ENCODE measurements around the gene STAT5B. TPM values are rescaled to one million over a fixed set of nuclear protein-coding genes. Genes with fewer than 3 reads are reported as not detected.

STAT5B gene
- total and polyA plus RNA-seq, 11 donors: 13.0 to 51.9 (median 31.4) TPM

GRCh38 chr17:42179911-42180410 lies 96.2 kb downstream of the STAT5B start:
- WGBS, 4 donors: 9 to 14% (median 13%) methylated on average over 20 of the region's 20 CpGs
- Histone ChIP-seq H3K36me3 (no peaks in the 10 kb centered on the region), H3K27me3 (peaks cover 0 to 28% (median 14%) of the 10 kb centered on the region in 9 donors), H3K4me1 (peaks cover 0 to 40% (median 27%) of the 10 kb centered on the region in 12 donors), H3K4me3 (peak overlapping the region in 3 of 12 donors; percentile 47 to 52 (median 48)), H3K27ac (no peak overlapping the region), H3K9me3 (no peaks in the 10 kb centered on the region)
- TF ChIP-seq POLR2A (IDR thresholded peaks at IDR 0.05): no peak
- TF ChIP-seq CTCF (IDR thresholded peaks at IDR 0.05): no peak
- ATAC-seq: peak in 2 of 4 donors; percentile 9 to 22
- intact Hi-C loops (cut with DNase I): loop anchor here in 6 of 10 donors (2.0 to 10.0 kb wide), 8 partner anchors 58 to 352 kb away; partner anchors contain the start of genes HSPB9 (in 1 of the 6), KAT2A (in 1 of the 6) and STAT5B (in 1 of the 6)
- peak in 3 of 5 donors; percentile 49 to 68 (median 56) for DNase-seq

- Histone ChIP-seq H3K9me3 (no peaks in the 10 kb centered on the region), H3K4me3 (no peak overlapping the region), H3K36me3 (no peaks in the 10 kb centered on the region), H3K27me3 (peaks cover 0 to 28% (median 14%) of the 10 kb centered on the region in 9 donors), H3K4me1 (peaks cover 0 to 34% (median 22%) of the 10 kb centered on the region in 12 donors), H3K27ac (no peak overlapping the region)
- TF ChIP-seq POLR2A (IDR thresholded peaks at IDR 0.05) (no peak), CTCF (IDR thresholded peaks at IDR 0.05) (no peak)
- DNase-seq (no peak), ATAC-seq (no peak)
- 24 to 41% (median 30%) methylated on average over 1 of the region's 1 CpG for WGBS, 4 donors
- intact Hi-C loops (cut with DNase I): no loop called here
Observed at GRCh38 chr17:42179335-42179734, 96.9 kb downstream of the STAT5B start.

- no peaks in the 10 kb centered on the region for H3K36me3 ChIP-seq
- TF ChIP-seq CTCF (IDR thresholded peaks at IDR 0.05): no peak
- TF ChIP-seq POLR2A (IDR thresholded peaks at IDR 0.05): no peak
- no peak overlapping the region for H3K27ac ChIP-seq
- H3K4me3 ChIP-seq: no peak overlapping the region
- no peak for DNase-seq
- intact Hi-C loops (cut with DNase I): no loop called here
- 30 to 40% (median 33%) methylated on average over 3 to 14 of the region's 14 CpGs for WGBS, 4 donors
- H3K4me1 ChIP-seq: peaks cover 0 to 31% (median 20%) of the 10 kb centered on the region in 12 donors
- no peak for ATAC-seq
- H3K27me3 ChIP-seq: peaks cover 0 to 28% (median 14%) of the 10 kb centered on the region in 9 donors
- H3K9me3 ChIP-seq: no peaks in the 10 kb centered on the region
Observed at GRCh38 chr17:42178817-42179216, 97.4 kb downstream of the STAT5B start.

- no peaks in the 10 kb centered on the region for H3K9me3 ChIP-seq
- peaks cover 0 to 28% (median 14%) of the 10 kb centered on the region in 9 donors for H3K27me3 ChIP-seq
- no peak overlapping the region for H3K27ac ChIP-seq
- WGBS, 4 donors: 70 to 90% (median 85%) methylated on average over 2 of the region's 2 CpGs
- ATAC-seq (no peak), DNase-seq (no peak)
- no peak for TF ChIP-seq POLR2A (IDR thresholded peaks at IDR 0.05)
- TF ChIP-seq CTCF (IDR thresholded peaks at IDR 0.05): no peak
- H3K4me1 ChIP-seq: peaks cover 0 to 22% (median 13%) of the 10 kb centered on the region in 12 donors
- no peak overlapping the region for H3K4me3 ChIP-seq
- H3K36me3 ChIP-seq: no peaks in the 10 kb centered on the region
- intact Hi-C loops (cut with DNase I): no loop called here
Observed at GRCh38 chr17:42177684-42178083, 98.5 kb downstream of the STAT5B start.
